Neural cell (in vitro differentiated cells): ENCODE results near the gene TENT4B. TPM values are rescaled to one million over a fixed set of nuclear protein-coding genes. Genes with fewer than 3 reads are reported as not detected.

Experiments used
- H2AFZ ChIP-seq: fragments of 200-600, 300-800 bp; sonication (generic), shearing (Covaris generic); 2 replicates; pipeline ENCODE4 v1.6.0; 2014; ENCODE audit warnings: low read depth, mild to moderate bottlenecking, antibody characterized with exemption, low read length, moderate library complexity
- H3F3A ChIP-seq: fragments of 200-600 bp; shearing (Covaris generic); 2 replicates; pipeline ENCODE4 v1.6.1; 2016; ENCODE audit warnings: mild to moderate bottlenecking, moderate library complexity, mixed read lengths, antibody characterized with exemption, low read length; ENCODE audit not compliant: insufficient read depth, poor library complexity, severe bottlenecking
- H3K27ac ChIP-seq: fragments of 200-600, 300-800 bp; sonication (generic), shearing (Covaris generic); 2 replicates; pipeline ENCODE4 v1.5.1; 2014; ENCODE audit warnings: mild to moderate bottlenecking, low read length, moderate library complexity
- H3K27me3 ChIP-seq: fragments of 300-800, 200-600 bp; sonication (generic), shearing (Covaris generic); 2 replicates; pipeline ENCODE4 v1.6.0; 2014; ENCODE audit warnings: mild to moderate bottlenecking, low read depth, low read length, moderate library complexity; ENCODE audit not compliant: insufficient read depth
- H3K36me3 ChIP-seq: fragments of 300-800, 200-600 bp; sonication (generic), shearing (Covaris generic); 2 replicates; pipeline ENCODE4 v1.5.1; 2014; ENCODE audit warnings: mild to moderate bottlenecking, antibody characterized with exemption, low read length, moderate library complexity; ENCODE audit not compliant: insufficient read depth
- H3K4me2 ChIP-seq: fragments of 300-800, 200-600 bp; sonication (generic), shearing (Covaris generic); 2 replicates; pipeline ENCODE4 v1.6.0; 2014; ENCODE audit warnings: mild to moderate bottlenecking, low read length
- H3K4me3 ChIP-seq: fragments of 300-800, 200-600 bp; sonication (generic), shearing (Covaris generic); 2 replicates; pipeline ENCODE4 v1.5.1; 2014; ENCODE audit warnings: mild to moderate bottlenecking, low read length, moderate library complexity
- H3K79me2 ChIP-seq: fragments of 200-600 bp; shearing (Covaris generic); replicated peaks from 2 replicates; pipeline ENCODE4 v1.6.0; 2014; ENCODE audit warnings: mild to moderate bottlenecking, low read length, moderate library complexity; ENCODE audit not compliant: insufficient read depth
- H3K9ac ChIP-seq: fragments of 300-800, 200-600 bp; sonication (generic), shearing (Covaris generic); 2 replicates; pipeline ENCODE4 v1.6.1; 2016; ENCODE audit warnings: mild to moderate bottlenecking, low read length, mixed read lengths
- H3K9me2 ChIP-seq: fragments of 200-600 bp; shearing (Covaris generic); 2 replicates; pipeline ENCODE4 v1.6.1; 2016; ENCODE audit warnings: mild to moderate bottlenecking, low read length, mixed read lengths; ENCODE audit not compliant: insufficient read depth
- H3K9me3 ChIP-seq: fragments of 200-600, 300-800 bp; sonication (generic), shearing (Covaris generic); 2 replicates; pipeline ENCODE4 v1.6.1; 2016; ENCODE audit warnings: mild to moderate bottlenecking, mixed run types, low read length, moderate library complexity, mixed read lengths
- H4K20me1 ChIP-seq: fragments of 200-600 bp; shearing (Covaris generic); 2 replicates; pipeline ENCODE4 v1.6.1; 2016; ENCODE audit warnings: mild to moderate bottlenecking, mixed run types; ENCODE audit not compliant: insufficient read depth
- EP300 ChIP-seq: fragments of 450-650 bp; conservative IDR thresholded peaks from 2 replicates; pipeline ENCODE4 v1.6.1; 2014; ENCODE audit warnings: antibody characterized with exemption, mild to moderate bottlenecking, moderate library complexity; ENCODE audit not compliant: poor library complexity, severe bottlenecking
- EZH2 ChIP-seq: fragments of 200-600, 300-800 bp; shearing (Covaris generic), sonication (generic); IDR thresholded peaks from 2 replicates; pipeline ENCODE4 v1.6.1; 2014; ENCODE audit warnings: antibody characterized with exemption, low read length, borderline replicate concordance, mild to moderate bottlenecking; ENCODE audit not compliant: insufficient read depth, poor library complexity, severe bottlenecking
- MXI1 ChIP-seq: fragments of 450-650 bp; conservative IDR thresholded peaks from 2 replicates; pipeline ENCODE4 v1.6.1; 2014; ENCODE audit warnings: antibody characterized with exemption, mild to moderate bottlenecking; ENCODE audit not compliant: poor library complexity, severe bottlenecking
- POLR2AphosphoS5 ChIP-seq: IDR thresholded peaks from 2 replicates; pipeline ENCODE4 v1.6.1; 2012
- RAD21 ChIP-seq: fragments of 450-650 bp; conservative IDR thresholded peaks from 2 replicates; pipeline ENCODE4 v1.6.1; 2014; ENCODE audit warnings: antibody characterized with exemption, mild to moderate bottlenecking, moderate library complexity
- SMC3 ChIP-seq: fragments of 450-650 bp; conservative IDR thresholded peaks from 2 replicates; pipeline ENCODE4 v1.6.1; 2014; ENCODE audit warnings: antibody characterized with exemption, mild to moderate bottlenecking, moderate library complexity; ENCODE audit not compliant: poor library complexity
- TAF1 ChIP-seq: IDR thresholded peaks from 2 replicates; pipeline ENCODE4 v1.6.1; 2012; ENCODE audit warnings: low read depth
- polyA plus RNA-seq: library from polyadenylated mRNA; depleted of rRNA; stranded (reverse); fragments of >200 nt; gene quantifications from 2 replicates; pipeline ENCODE4 v1.2.3, GENCODE V29; 2014
- TF ChIP-seq, protein P1 (sequence below): fragments of 450-650 bp; IDR thresholded peaks from 2 replicates; pipeline ENCODE4 v1.5.1; 2014; ENCODE audit warnings: antibody characterized with exemption, mild to moderate bottlenecking, moderate library complexity; ENCODE audit not compliant: poor library complexity, severe bottlenecking
- TF ChIP-seq, protein P2 (sequence below): IDR thresholded peaks from 2 replicates; pipeline ENCODE4 v1.6.1; 2012; ENCODE audit warnings: borderline replicate concordance

Gene TENT4B
- polyA plus RNA-seq, 1 donor from 2014 or later: 16.9 TPM

GRCh38 chr16:50216231-50216630 is 63.1 kb downstream of the TENT4B start:
- Histone ChIP-seq H3K36me3 (peaks cover 2% of the 10 kb centered on the region), H3K27me3 (no peaks in the 10 kb centered on the region)
- no peak for TF ChIP-seq EZH2
- TF ChIP-seq, protein P1, sequence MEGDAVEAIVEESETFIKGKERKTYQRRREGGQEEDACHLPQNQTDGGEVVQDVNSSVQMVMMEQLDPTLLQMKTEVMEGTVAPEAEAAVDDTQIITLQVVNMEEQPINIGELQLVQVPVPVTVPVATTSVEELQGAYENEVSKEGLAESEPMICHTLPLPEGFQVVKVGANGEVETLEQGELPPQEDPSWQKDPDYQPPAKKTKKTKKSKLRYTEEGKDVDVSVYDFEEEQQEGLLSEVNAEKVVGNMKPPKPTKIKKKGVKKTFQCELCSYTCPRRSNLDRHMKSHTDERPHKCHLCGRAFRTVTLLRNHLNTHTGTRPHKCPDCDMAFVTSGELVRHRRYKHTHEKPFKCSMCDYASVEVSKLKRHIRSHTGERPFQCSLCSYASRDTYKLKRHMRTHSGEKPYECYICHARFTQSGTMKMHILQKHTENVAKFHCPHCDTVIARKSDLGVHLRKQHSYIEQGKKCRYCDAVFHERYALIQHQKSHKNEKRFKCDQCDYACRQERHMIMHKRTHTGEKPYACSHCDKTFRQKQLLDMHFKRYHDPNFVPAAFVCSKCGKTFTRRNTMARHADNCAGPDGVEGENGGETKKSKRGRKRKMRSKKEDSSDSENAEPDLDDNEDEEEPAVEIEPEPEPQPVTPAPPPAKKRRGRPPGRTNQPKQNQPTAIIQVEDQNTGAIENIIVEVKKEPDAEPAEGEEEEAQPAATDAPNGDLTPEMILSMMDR: no peak
- TF ChIP-seq RAD21: no peak
- TF ChIP-seq POLR2AphosphoS5: no peak
- TF ChIP-seq EP300: no peak
- TF ChIP-seq, protein P2, sequence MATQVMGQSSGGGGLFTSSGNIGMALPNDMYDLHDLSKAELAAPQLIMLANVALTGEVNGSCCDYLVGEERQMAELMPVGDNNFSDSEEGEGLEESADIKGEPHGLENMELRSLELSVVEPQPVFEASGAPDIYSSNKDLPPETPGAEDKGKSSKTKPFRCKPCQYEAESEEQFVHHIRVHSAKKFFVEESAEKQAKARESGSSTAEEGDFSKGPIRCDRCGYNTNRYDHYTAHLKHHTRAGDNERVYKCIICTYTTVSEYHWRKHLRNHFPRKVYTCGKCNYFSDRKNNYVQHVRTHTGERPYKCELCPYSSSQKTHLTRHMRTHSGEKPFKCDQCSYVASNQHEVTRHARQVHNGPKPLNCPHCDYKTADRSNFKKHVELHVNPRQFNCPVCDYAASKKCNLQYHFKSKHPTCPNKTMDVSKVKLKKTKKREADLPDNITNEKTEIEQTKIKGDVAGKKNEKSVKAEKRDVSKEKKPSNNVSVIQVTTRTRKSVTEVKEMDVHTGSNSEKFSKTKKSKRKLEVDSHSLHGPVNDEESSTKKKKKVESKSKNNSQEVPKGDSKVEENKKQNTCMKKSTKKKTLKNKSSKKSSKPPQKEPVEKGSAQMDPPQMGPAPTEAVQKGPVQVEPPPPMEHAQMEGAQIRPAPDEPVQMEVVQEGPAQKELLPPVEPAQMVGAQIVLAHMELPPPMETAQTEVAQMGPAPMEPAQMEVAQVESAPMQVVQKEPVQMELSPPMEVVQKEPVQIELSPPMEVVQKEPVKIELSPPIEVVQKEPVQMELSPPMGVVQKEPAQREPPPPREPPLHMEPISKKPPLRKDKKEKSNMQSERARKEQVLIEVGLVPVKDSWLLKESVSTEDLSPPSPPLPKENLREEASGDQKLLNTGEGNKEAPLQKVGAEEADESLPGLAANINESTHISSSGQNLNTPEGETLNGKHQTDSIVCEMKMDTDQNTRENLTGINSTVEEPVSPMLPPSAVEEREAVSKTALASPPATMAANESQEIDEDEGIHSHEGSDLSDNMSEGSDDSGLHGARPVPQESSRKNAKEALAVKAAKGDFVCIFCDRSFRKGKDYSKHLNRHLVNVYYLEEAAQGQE: no peak
- TF ChIP-seq MXI1: no peak
- TF ChIP-seq TAF1: no peak
- TF ChIP-seq SMC3: no peak

GRCh38 chr16:50219402-50219975 is 66.4 kb downstream of the TENT4B start:
- H2AFZ ChIP-seq: no peak overlapping the region
- H4K20me1 ChIP-seq: no peaks in the 10 kb centered on the region
- no peak overlapping the region for H3K4me2 ChIP-seq
- TF ChIP-seq, protein P2: no peak
- TF ChIP-seq SMC3: no peak
- TF ChIP-seq RAD21: no peak
- TF ChIP-seq POLR2AphosphoS5: no peak
- TF ChIP-seq MXI1: no peak
- TF ChIP-seq TAF1: no peak
- TF ChIP-seq, protein P1: no peak
- TF ChIP-seq EZH2: no peak
- no peak for TF ChIP-seq EP300
- H3F3A ChIP-seq: no peaks in the 10 kb centered on the region
- H3K36me3 ChIP-seq: peaks cover 3% of the 10 kb centered on the region
- no peak overlapping the region for H3K4me3 ChIP-seq
- H3K27me3 ChIP-seq: no peaks in the 10 kb centered on the region
- H3K9me2 ChIP-seq: no peaks in the 10 kb centered on the region
- H3K9ac ChIP-seq: no peak overlapping the region
- H3K79me2 ChIP-seq: no peaks in the 10 kb centered on the region
- H3K27ac ChIP-seq: no peak overlapping the region
- no peaks in the 10 kb centered on the region for H3K9me3 ChIP-seq

More at GRCh38 chr16:50216231-50216630, 63.1 kb downstream of the TENT4B start:
- Histone ChIP-seq H3K79me2 (no peaks in the 10 kb centered on the region), H2AFZ (no peak overlapping the region), H3F3A (no peaks in the 10 kb centered on the region), H3K27ac (no peak overlapping the region), H3K4me3 (no peak overlapping the region), H4K20me1 (no peaks in the 10 kb centered on the region), H3K9me3 (no peaks in the 10 kb centered on the region), H3K9ac (no peak overlapping the region), H3K9me2 (no peaks in the 10 kb centered on the region), H3K4me2 (no peak overlapping the region)
